SK-N-SH (cell line): ENCODE data around the gene DCXR. TPM values are rescaled to one million over a fixed set of nuclear protein-coding genes. Genes with fewer than 3 reads are reported as not detected.

ENCODE experiments used
- CTCF ChIA-PET: fragments of 300-600, 350-600 bp; formaldehyde crosslinking; extraction: SDS; loops from one replicate; lab custom pipeline; 2021; lab: Yijun Ruan, JAX
- POLR2A ChIA-PET: fragments of 350-600 bp; sonication (Branson Sonifier 250); formaldehyde crosslinking; extraction: SDS; loops from one replicate; lab custom pipeline; 2020; ENCODE audit warnings: antibody characterized with exemption, inconsistent platforms; lab: Yijun Ruan, JAX
- DNase-seq: peaks from one replicate; pipeline ENCODE4 v3.0.0; 2012
- H2AFZ ChIP-seq: fragments of 200-600 bp; sonication (generic); 2 replicates; pipeline ENCODE4 v1.8.1; 2016; ENCODE audit warnings: antibody characterized with exemption, mild to moderate bottlenecking, low read depth
- H3F3A ChIP-seq: fragments of 200-600 bp; sonication (generic); replicated peaks from 2 replicates; pipeline ENCODE3; 2016; ENCODE audit warnings: antibody characterized with exemption, mild to moderate bottlenecking; ENCODE audit not compliant: insufficient read depth
- H3K27ac ChIP-seq, 2 experiments: fragments of 200-500 bp in 1 of 2; fragments of 200-600 bp in 1 of 2; sonication (Bioruptor generic) in 1 of 2; sonication (generic), shearing (Covaris generic) in 1 of 2; 2 replicates each; pipeline versions ENCODE4 v1.5.1 to v1.6.1; 2014 to 2016; ENCODE audit warnings: low read depth in 2 of 2, inconsistent platforms in 1 of 2, low read length in 1 of 2, mild to moderate bottlenecking in 1 of 2, mixed read lengths in 1 of 2
- H3K27me3 ChIP-seq: fragments of 200-600 bp; sonication (generic), shearing (Covaris generic); 2 replicates; pipeline ENCODE4 v1.6.1; 2016; ENCODE audit warnings: mixed run types; ENCODE audit not compliant: insufficient read depth
- H3K36me3 ChIP-seq, 2 experiments: fragments of 200-500 bp in 1 of 2; fragments of 200-600 bp in 1 of 2; sonication (Bioruptor generic) in 1 of 2; sonication (generic) in 1 of 2; replicated peaks in 1 of 2; 2 replicates each; pipeline versions ENCODE3 to v1.5.1; 2014 to 2016; ENCODE audit warnings: low read length in 1 of 2, mild to moderate bottlenecking in 1 of 2; ENCODE audit not compliant: insufficient read depth in 2 of 2, control insufficient read depth in 1 of 2
- H3K4me1 ChIP-seq, 2 experiments: fragments of 200-500 bp in 1 of 2; fragments of 200-600 bp in 1 of 2; sonication (Bioruptor generic) in 1 of 2; sonication (generic), shearing (Covaris generic) in 1 of 2; 2 replicates each; pipeline versions ENCODE4 v1.5.1 to v1.6.1; 2014 to 2016; ENCODE audit warnings: low read depth in 1 of 2, low read length in 1 of 2, mixed run types in 1 of 2; ENCODE audit not compliant: insufficient read depth in 2 of 2, control insufficient read depth in 1 of 2
- H3K4me2 ChIP-seq: fragments of 200-600 bp; sonication (generic), shearing (Covaris generic); 2 replicates; pipeline ENCODE4 v1.6.1; 2017; ENCODE audit warnings: mixed run types
- H3K4me3 ChIP-seq, 2 experiments: fragments of 200-500 bp in 1 of 2; fragments of 200-600 bp in 1 of 2; sonication (Bioruptor generic) in 1 of 2; sonication (generic), shearing (Covaris generic) in 1 of 2; 2 replicates each; pipeline versions ENCODE4 v1.5.1 to v1.8.1; 2014 to 2016; ENCODE audit warnings: low read depth in 2 of 2, inconsistent platforms in 1 of 2, low read length in 1 of 2, mild to moderate bottlenecking in 1 of 2, mixed read lengths in 1 of 2, moderate library complexity in 1 of 2
- H3K79me2 ChIP-seq: fragments of 200-600 bp; sonication (generic); 2 replicates; pipeline ENCODE4 v1.8.1; 2017; ENCODE audit warnings: mild to moderate bottlenecking; ENCODE audit not compliant: insufficient read depth
- H3K9ac ChIP-seq: fragments of 200-600 bp; sonication (generic); 2 replicates; pipeline ENCODE4 v1.6.1; 2017; ENCODE audit warnings: mixed run types
- H3K9me2 ChIP-seq: fragments of 200-600 bp; sonication (generic); 2 replicates; pipeline ENCODE4 v1.6.1; 2017; ENCODE audit warnings: mixed run types
- H3K9me3 ChIP-seq: fragments of 200-600 bp; sonication (generic); 2 replicates; pipeline ENCODE4 v1.6.1; 2017; ENCODE audit warnings: mixed run types, mild to moderate bottlenecking, moderate library complexity
- H4K20me1 ChIP-seq: fragments of 200-600 bp; sonication (generic); 2 replicates; pipeline ENCODE4 v1.6.1; 2017; ENCODE audit warnings: mild to moderate bottlenecking, mixed run types; ENCODE audit not compliant: insufficient read depth
- ELF1 ChIP-seq: IDR thresholded peaks from 2 replicates; pipeline ENCODE4 v1.4.0; 2012
- EP300 ChIP-seq, 2 experiments: IDR thresholded peaks; 2 replicates each; pipeline versions ENCODE4 v1.4.0 to v1.6.1; 2012; ENCODE audit warnings: borderline replicate concordance in 1 of 2, low read depth in 1 of 2, low read length in 1 of 2
- MEF2A ChIP-seq: IDR thresholded peaks from 2 replicates; pipeline ENCODE4 v1.4.0; 2012; ENCODE audit warnings: low read depth, borderline replicate concordance
- MXI1 ChIP-seq: IDR thresholded peaks from 2 replicates; pipeline ENCODE4 v1.6.1; 2012; ENCODE audit warnings: mild to moderate bottlenecking, low read depth, low read length, improper control_type of control experiment
- POLR2AphosphoS5 ChIP-seq: IDR thresholded peaks from 2 replicates; pipeline ENCODE4 v1.6.1; 2012; ENCODE audit warnings: low read depth, low read length
- REST ChIP-seq: IDR thresholded peaks from 2 replicates; pipeline ENCODE4 v1.6.1; 2012; ENCODE audit warnings: mild to moderate bottlenecking, low read depth, low read length, moderate library complexity
- RXRA ChIP-seq: IDR thresholded peaks from 2 replicates; pipeline ENCODE4 v1.4.0; 2012; ENCODE audit warnings: low read depth, mild to moderate bottlenecking, borderline replicate concordance
- TEAD4 ChIP-seq: IDR thresholded peaks from 2 replicates; pipeline ENCODE4 v1.4.0; 2012; ENCODE audit warnings: mild to moderate bottlenecking, borderline replicate concordance; ENCODE audit not compliant: insufficient read depth
- USF2 ChIP-seq: fragments of 150-350 bp; IDR thresholded peaks from 2 replicates; pipeline ENCODE4 v1.6.1; 2017; ENCODE audit warnings: antibody characterized with exemption, low read length, low read depth, borderline replicate concordance
- WGBS: methylation state at CpG from one replicate; pipeline ENCODE4 v1.1.6; 2017; ENCODE audit warnings: low lambda C conversion rate; 5-methylcytosine and 5-hydroxymethylcytosine counted together
- polyA plus RNA-seq, 3 experiments: library from polyadenylated mRNA; depleted of rRNA; stranded (reverse); fragments of >200 nt; gene quantifications; 2 replicates each; pipeline ENCODE4 v1.2.3, GENCODE V29; 2012
- TF ChIP-seq, protein P1 (sequence below): fragments of 200-600 bp; sonication (generic); IDR thresholded peaks from 2 replicates; pipeline ENCODE4 v1.6.1; 2017; ENCODE audit warnings: antibody characterized with exemption, mild to moderate bottlenecking, moderate library complexity

DCXR gene
- polyA plus RNA-seq, 1 of the 3 experiments (the other 2 are of a cell fraction), result 190 TPM

DNA sequence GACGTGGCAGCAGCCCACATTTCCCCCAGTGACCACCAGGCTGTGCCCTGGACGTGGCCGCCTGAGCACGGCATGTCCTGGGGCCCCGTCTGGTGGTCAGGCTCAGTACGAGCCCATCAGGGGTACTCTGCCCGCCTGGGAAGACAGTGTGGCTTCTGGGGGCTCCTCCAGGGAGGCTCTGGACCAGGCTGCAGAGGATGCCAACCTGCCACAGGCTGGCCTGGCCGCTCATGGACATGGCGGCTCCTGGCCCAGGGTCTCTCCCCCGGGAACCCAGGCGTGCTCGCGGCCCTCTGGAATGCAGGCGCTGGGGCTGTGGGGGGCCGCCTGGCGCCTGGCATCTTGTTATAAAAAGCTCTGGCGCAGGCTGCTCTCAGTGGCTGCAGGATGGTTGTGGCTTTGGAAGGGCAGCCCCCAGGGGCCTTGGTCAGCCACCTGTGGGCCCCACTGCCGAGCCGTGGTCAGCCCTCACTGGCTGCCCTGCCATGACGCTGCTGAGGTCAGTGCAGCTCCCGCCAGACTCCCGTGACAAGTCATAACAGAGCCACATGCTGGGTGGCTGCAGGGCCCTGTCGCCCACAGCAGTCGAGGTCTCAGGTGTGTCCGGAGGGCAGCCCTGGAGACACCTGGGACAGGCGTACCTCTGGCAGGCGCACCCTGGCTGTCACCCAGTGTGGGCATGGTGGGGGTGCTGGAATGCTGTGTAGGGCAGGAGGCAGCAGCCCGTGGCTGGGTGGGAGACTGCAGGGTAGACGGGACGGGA lies 29.8 kb downstream of the DCXR start:
- CTCF ChIA-PET, result interaction anchor here (0.6 to 35.7 kb wide), 5 partner anchors 14 to 229 kb away, joined by 3 to 1216 read pairs (median 4); partner anchors contain the start of genes CENPX, LRRC45 and NOTUM
- H3K79me2 ChIP-seq, result peaks cover 6% of the 10 kb centered on the region; the same call in 1 of the 2 replicates
- no peaks in the 10 kb centered on the region for H4K20me1 ChIP-seq
- H3K4me3 ChIP-seq, result no peak overlapping the region
- H2AFZ ChIP-seq, result no peak overlapping the region
- POLR2A ChIA-PET, result no interaction called here
- H3K9me2 ChIP-seq, result no peaks in the 10 kb centered on the region
- TF ChIP-seq EP300 (IDR thresholded peaks at IDR 0.05; ENCODE audit: borderline replicate concordance in 1 of 2, low read depth in 1 of 2, low read length in 1 of 2) (no peak), ELF1 (no peak), USF2 (no peak), RXRA (no peak)
- TF ChIP-seq, protein P1, sequence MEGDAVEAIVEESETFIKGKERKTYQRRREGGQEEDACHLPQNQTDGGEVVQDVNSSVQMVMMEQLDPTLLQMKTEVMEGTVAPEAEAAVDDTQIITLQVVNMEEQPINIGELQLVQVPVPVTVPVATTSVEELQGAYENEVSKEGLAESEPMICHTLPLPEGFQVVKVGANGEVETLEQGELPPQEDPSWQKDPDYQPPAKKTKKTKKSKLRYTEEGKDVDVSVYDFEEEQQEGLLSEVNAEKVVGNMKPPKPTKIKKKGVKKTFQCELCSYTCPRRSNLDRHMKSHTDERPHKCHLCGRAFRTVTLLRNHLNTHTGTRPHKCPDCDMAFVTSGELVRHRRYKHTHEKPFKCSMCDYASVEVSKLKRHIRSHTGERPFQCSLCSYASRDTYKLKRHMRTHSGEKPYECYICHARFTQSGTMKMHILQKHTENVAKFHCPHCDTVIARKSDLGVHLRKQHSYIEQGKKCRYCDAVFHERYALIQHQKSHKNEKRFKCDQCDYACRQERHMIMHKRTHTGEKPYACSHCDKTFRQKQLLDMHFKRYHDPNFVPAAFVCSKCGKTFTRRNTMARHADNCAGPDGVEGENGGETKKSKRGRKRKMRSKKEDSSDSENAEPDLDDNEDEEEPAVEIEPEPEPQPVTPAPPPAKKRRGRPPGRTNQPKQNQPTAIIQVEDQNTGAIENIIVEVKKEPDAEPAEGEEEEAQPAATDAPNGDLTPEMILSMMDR, result peak; percentile 23; the same call in 1 of the 2 replicates
- TF ChIP-seq, all 33 proteins: peak for 1
- Histone ChIP-seq H3K9ac (peak overlapping the region; percentile 69; the same call in 1 of the 2 replicates), H3K9me3 (no peaks in the 10 kb centered on the region), H3K36me3 (no peaks in the 10 kb centered on the region), H3F3A (peaks cover 19% of the 10 kb centered on the region), H3K4me1 (peaks cover 19 to 41% of the 10 kb centered on the region in 2 experiments; a peak in 3 of 4 replicates), H3K27ac (peak overlapping the region in 1 of 2 experiments; percentile 63; a peak in 2 of 4 replicates), H3K27me3 (no peaks in the 10 kb centered on the region), H3K4me2 (peak overlapping the region; percentile 60; the same call in 1 of the 2 replicates)
- 97% methylated on average over 15 of the region's 30 CpGs for WGBS
- DNase-seq, result no peak

- no peak overlapping the region for H2AFZ ChIP-seq
- no peaks in the 10 kb centered on the region for H3K9me3 ChIP-seq
- peaks cover 24% of the 10 kb centered on the region for H3F3A ChIP-seq
- DNase-seq, result no peak
- 85% methylated on average over 5 of the region's 6 CpGs for WGBS
- peaks cover 16 to 44% of the 10 kb centered on the region in 2 experiments; a peak in 3 of 4 replicates for H3K4me1 ChIP-seq
- peaks cover 11% of the 10 kb centered on the region; the same call in 1 of the 2 replicates for H3K79me2 ChIP-seq
- no peaks in the 10 kb centered on the region for H3K9me2 ChIP-seq
- peak overlapping the region in 1 of 2 experiments; percentile 63; a peak in 2 of 4 replicates for H3K27ac ChIP-seq
- H3K9ac ChIP-seq, result peak overlapping the region; percentile 69
- ChIA-PET CTCF (interaction anchor here (0.7 to 35.7 kb wide), 4 partner anchors 14 to 1086 kb away, joined by 3 to 1216 read pairs (median 3); partner anchors contain the start of gene NOTUM), POLR2A (no interaction called here)
- no peaks in the 10 kb centered on the region for H4K20me1 ChIP-seq
- TF ChIP-seq MXI1 (no peak), TEAD4 (no peak), ELF1 (no peak), MEF2A (no peak), REST (no peak), POLR2AphosphoS5 (no peak)
- H3K4me3 ChIP-seq, result no peak overlapping the region
- H3K4me2 ChIP-seq, result peak overlapping the region; percentile 60; the same call in 1 of the 2 replicates
- no peaks in the 10 kb centered on the region for H3K27me3 ChIP-seq
- H3K36me3 ChIP-seq, result no peaks in the 10 kb centered on the region
Measured at GRCh38 chr17:82007228-82007494, 30.3 kb downstream of the DCXR start.
